ENCODE measurements around the gene USP12. TPM values are rescaled to one million over a fixed set of nuclear protein-coding genes. Genes with fewer than 3 reads are reported as not detected.
"Not testable (repeated sequence)": the region's sequence is repeated elsewhere in the genome, so short reads cannot be mapped to it uniquely, and the experiment has no call there.

USP12 gene
- total RNA-seq: 25.1 and 30.9 TPM in 2 replicates

- DNase-seq (ENCODE audit: extremely low read depth, low read depth, low spot score): no peak
Measured at GRCh38 chr13:27171244-27171826, at the start of gene USP12. USP12 (minus strand) TSS chr13:27171811; CDS start chr13:27171639, 172 bp downstream.

GRCh38 chr13:27219611-27220010 is 48.0 kb upstream of the USP12 start:
- no peak for DNase-seq (ENCODE audit: extremely low read depth, low read depth, low spot score)

GRCh38 chr13:27218861-27219260 is 47.2 kb upstream of the USP12 start:
- DNase-seq (ENCODE audit: extremely low read depth, low read depth, low spot score): not testable (repeated sequence)

DNA sequence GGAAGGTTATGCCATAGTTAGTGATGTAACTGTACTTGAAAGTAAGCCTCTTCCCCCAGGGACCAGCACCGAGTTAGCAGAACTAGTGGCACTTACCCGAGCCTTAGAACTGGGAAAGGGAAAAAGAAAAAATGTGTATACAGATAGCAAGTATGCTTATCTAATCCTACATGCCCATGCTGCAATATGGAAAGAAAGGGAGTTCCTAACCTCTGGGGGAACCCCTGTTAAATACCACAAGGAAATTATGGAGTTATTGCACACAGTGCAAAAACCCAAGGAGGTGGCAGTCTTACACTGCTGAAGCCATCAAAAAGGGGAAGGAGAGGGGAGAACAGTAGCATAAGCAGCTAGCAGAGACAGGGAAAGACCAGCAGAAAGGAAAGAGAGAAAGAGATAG is 46.2 kb upstream of the USP12 start:
- DNase-seq (ENCODE audit: extremely low read depth, low read depth, low spot score): not testable (repeated sequence)

- not testable (repeated sequence) for DNase-seq (ENCODE audit: extremely low read depth, low read depth, low spot score)
Measured at GRCh38 chr13:27213386-27213785, 41.8 kb upstream of the USP12 start.

GRCh38 chr13:27211771-27212364 is 40.3 kb upstream of the USP12 start:
- DNase-seq (ENCODE audit: extremely low read depth, low read depth, low spot score): no peak

DNA sequence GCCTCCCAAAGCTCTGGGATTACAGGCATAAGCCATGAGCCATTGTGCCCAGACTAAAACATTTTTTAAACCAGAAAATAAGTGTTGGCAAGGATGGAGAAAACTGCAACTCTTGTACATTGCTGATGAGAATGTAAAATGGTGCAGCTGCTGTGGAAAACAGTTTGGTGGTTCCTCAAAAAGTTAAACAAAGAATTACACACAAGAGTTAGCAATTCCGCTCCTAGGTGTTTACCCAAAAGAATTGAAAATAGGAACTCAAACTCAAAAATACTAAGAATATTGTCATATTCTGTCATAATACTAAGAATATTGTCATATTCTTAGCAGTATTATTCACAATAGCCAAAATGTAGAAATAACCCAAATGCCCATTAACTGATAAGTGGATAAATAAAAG is 39.7 kb upstream of the USP12 start:
- DNase-seq (ENCODE audit: extremely low read depth, low read depth, low spot score): no peak

DNA sequence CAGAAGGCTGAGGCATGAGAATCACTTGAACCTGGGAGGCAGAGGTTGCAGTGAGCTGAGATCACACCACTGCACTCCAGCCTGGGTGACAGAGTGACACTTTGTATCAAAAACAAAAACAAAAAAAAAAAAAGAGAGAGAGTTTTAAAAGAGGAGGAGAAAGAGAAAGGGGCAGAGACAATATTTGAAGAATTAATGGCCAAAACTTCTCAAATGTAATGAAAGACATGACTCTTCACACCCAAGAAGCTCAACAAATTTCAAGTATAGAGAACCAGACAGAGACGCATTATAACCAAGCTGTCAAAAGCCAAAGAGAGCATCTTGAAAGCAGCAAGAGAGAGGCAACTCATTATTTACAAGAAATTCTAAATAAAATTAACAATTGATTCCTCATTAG is 36.9 kb upstream of the USP12 start:
- no peak for DNase-seq (ENCODE audit: extremely low read depth, low read depth, low spot score)

- DNase-seq (ENCODE audit: extremely low read depth, low read depth, low spot score): no peak
Measured at GRCh38 chr13:27203854-27204253, 32.2 kb upstream of the USP12 start.

GRCh38 chr13:27203186-27203585 is 31.6 kb upstream of the USP12 start:
- no peak for DNase-seq (ENCODE audit: extremely low read depth, low read depth, low spot score)

- DNase-seq (ENCODE audit: extremely low read depth, low read depth, low spot score): no peak
Measured at GRCh38 chr13:27201661-27202060, 30.1 kb upstream of the USP12 start.

GRCh38 chr13:27200413-27201070 is 28.9 kb upstream of the USP12 start:
- DNase-seq (ENCODE audit: extremely low read depth, low read depth, low spot score): no peak

- no peak for DNase-seq (ENCODE audit: extremely low read depth, low read depth, low spot score)
Measured at GRCh38 chr13:27199696-27200095, 28.1 kb upstream of the USP12 start.

GRCh38 chr13:27199211-27199610 is 27.6 kb upstream of the USP12 start:
- no peak for DNase-seq (ENCODE audit: extremely low read depth, low read depth, low spot score)

DNA sequence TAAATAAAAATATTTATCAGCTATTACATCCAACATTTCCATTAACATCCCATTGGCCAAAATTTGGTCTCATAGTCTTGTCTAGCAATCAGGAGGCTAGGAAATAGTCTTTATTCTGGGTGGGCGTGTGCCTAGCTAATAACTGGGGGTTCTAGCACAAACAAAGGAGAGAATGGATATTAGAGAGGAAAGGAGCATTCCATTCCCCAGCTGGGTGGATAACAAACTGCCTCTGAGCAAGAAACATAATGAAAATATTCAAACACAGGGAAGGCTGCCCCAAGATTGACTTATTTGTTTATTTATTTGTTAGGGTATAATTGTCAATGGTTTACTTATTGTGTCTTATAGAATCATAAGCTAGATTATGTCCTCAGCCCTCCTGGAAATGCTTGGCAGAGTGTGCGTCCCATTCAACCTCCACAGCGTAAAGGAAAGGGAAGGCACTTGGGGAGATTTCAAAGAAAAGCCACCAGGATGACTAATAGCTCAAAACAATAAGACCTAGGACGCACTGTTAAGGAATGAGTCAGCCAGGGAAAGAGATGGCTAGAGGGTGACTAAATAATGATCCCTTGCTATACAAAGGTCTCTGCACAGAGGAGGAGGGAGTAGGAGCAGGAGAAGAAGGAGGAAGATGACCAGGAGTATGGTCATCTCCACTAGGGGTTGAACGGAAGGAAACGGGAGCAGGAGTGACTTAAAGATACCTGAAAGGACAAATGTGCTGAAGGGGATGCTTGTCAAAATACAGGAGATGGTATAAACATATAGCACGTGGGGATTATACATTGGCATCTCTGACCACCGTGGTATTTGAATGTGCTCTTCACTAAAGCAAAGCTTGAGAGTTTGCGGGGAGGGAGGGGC is 23.5 kb upstream of the USP12 start:
- DNase-seq (ENCODE audit: extremely low read depth, low read depth, low spot score): peak; percentile 98

- no peak for DNase-seq (ENCODE audit: extremely low read depth, low read depth, low spot score)
Measured at GRCh38 chr13:27194209-27194608, 22.6 kb upstream of the USP12 start.

DNA sequence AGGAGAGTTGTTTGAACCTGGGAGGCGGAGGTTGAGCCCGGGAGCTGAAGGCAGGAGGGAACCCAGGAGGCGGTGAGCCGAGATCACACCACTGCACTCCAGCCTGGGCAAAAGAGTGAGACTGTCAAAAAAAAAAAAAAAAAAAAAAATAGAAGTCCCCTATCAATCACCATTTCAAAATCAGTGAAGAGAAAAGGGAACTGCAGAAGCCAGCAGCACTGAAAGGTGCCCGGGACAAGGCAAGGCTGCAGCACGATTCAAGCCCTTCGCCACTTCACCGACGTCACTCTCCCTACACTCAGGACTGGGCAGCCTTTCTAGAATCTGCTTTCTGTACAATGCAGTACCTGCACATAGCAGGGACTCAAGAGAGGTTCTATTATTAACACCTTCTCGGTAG is 21.9 kb upstream of the USP12 start:
- DNase-seq (ENCODE audit: extremely low read depth, low read depth, low spot score): no peak

DNA sequence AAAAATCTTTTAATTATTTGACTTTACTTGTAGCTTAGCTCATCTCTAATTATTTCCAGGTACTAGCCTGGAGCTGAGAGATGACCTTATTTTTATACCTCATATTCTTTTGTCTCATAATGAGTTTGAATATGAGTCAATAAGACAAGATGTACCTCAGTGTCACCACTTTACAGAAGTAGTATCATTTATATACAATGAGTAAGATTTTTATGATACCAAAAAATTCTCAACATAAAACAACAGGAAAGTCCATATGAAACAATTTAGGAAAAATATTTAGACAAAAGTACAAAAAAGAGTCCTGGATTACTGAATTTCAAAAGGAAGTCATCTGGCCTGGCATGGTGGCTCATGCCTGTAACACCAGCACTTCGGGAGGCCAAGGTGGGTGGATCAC is 21.4 kb upstream of the USP12 start:
- DNase-seq (ENCODE audit: extremely low read depth, low read depth, low spot score): no peak

DNA sequence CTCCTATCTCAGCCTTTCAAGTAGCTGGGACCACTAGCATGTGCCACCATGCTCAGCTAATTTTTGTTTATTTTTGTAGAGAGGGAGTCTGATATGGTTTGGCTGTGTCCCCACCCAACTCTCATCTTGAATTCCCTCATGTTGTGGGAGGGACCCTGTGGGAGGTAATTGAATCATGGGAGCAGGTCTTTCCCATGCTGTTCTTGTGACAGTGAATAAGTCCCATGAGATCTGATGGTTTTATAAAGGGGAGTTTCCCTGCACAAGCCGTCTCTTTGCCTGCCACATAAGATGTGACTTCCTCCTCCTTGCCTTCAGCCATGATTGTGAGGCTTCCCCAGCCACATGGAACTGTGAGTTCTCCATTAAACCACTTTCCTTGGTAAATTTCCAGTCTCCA is 20.8 kb upstream of the USP12 start:
- DNase-seq (ENCODE audit: extremely low read depth, low read depth, low spot score): not testable (repeated sequence)

- DNase-seq (ENCODE audit: extremely low read depth, low read depth, low spot score): no peak
Measured at GRCh38 chr13:27189192-27189591, 17.6 kb upstream of the USP12 start.

DNA sequence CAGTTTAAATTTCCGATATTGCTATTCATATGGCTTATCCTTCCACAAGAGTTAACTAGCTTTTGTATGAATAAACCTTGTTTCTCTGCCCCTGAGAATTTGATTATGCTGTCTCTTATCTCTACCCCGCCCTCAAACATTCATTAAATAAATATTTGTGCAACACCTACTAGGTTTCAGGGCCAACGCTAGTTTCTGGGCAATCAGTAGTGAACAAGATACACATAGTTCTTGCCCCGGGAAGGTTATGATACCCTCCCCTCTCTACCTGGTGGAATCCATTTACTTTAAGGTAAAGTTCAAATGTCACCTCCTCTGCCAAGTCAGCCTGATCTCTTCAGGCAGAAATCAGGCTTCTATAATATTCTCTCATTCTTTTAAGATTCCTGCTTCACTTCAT is 16.6 kb upstream of the USP12 start:
- no peak for DNase-seq (ENCODE audit: extremely low read depth, low read depth, low spot score)

Measured in glomerular endothelial cell (primary cell).